ENCODE measurements around the gene LRRC8B. TPM values are rescaled to one million over a fixed set of nuclear protein-coding genes. Genes with fewer than 3 reads are reported as not detected.

Gene LRRC8B
- total and polyA plus RNA-seq, 9 of the 15 experiments (the other 6 are each of a cell fraction or from before 2014, with no cell fraction given) = 4.3 to 43.7 (median 14.4) TPM

DNA sequence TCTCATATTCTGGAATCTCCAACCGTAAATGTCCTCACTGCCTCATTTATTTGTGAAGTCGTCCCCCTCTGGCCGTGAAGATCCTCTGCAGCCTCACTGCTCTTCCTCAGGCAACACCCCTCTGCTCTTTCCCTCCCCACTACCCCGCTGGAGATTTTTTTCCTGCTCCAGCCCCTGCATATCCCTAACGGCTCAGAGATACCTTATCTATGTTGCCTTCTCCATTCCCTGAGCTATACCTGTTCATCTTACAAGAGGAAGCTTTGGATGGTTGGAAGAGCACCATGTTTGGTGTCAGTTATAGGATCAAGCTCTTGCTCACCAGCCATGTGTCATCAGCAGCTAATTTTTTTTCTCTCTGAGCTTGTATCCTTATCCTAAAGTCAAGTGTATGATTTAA, 26.4 kb downstream of the LRRC8B start (continued):
- TF ChIP-seq, protein P1, sequence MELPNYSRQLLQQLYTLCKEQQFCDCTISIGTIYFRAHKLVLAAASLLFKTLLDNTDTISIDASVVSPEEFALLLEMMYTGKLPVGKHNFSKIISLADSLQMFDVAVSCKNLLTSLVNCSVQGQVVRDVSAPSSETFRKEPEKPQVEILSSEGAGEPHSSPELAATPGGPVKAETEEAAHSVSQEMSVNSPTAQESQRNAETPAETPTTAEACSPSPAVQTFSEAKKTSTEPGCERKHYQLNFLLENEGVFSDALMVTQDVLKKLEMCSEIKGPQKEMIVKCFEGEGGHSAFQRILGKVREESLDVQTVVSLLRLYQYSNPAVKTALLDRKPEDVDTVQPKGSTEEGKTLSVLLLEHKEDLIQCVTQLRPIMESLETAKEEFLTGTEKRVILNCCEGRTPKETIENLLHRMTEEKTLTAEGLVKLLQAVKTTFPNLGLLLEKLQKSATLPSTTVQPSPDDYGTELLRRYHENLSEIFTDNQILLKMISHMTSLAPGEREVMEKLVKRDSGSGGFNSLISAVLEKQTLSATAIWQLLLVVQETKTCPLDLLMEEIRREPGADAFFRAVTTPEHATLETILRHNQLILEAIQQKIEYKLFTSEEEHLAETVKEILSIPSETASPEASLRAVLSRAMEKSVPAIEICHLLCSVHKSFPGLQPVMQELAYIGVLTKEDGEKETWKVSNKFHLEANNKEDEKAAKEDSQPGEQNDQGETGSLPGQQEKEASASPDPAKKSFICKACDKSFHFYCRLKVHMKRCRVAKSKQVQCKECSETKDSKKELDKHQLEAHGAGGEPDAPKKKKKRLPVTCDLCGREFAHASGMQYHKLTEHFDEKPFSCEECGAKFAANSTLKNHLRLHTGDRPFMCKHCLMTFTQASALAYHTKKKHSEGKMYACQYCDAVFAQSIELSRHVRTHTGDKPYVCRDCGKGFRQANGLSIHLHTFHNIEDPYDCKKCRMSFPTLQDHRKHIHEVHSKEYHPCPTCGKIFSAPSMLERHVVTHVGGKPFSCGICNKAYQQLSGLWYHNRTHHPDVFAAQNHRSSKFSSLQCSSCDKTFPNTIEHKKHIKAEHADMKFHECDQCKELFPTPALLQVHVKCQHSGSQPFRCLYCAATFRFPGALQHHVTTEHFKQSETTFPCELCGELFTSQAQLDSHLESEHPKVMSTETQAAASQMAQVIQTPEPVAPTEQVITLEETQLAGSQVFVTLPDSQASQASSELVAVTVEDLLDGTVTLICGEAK (IDR thresholded peaks at IDR 0.05) = 0 out of 2 replicates have a peak, but pooled peaks have one; percentile 26
- TF ChIP-seq, protein P1 (CRISPR knock-in tag; IDR thresholded peaks at IDR 0.05) = no peak
- TF ChIP-seq ZNF766 (CRISPR knock-in tag; conservative IDR thresholded peaks at IDR 0.05) = 0 out of 2 replicates have a peak, but pooled peaks have one; percentile 25
- peak; percentile 48; the same call in 1 of the 2 replicates for TF ChIP-seq MTA1 (IDR thresholded peaks at IDR 0.05; ENCODE audit: borderline replicate concordance)
- TF ChIP-seq CC2D1A (IDR thresholded peaks at IDR 0.05) = peak; percentile 18; the same call in 1 of the 2 replicates
- peak; percentile 64; the same call in 1 of the 2 replicates for TF ChIP-seq SMARCE1 (IDR thresholded peaks at IDR 0.05)
- no peak for TF ChIP-seq NR2C1 (IDR thresholded peaks at IDR 0.05)
- no peak for TF ChIP-seq NR2C1 (tag; IDR thresholded peaks at IDR 0.05)
- no peak for TF ChIP-seq ZNF121 (CRISPR knock-in tag; conservative IDR thresholded peaks at IDR 0.05)
- TF ChIP-seq BRD9 (IDR thresholded peaks at IDR 0.05; ENCODE audit: low read depth, partially characterized antibody) = peak; percentile 45
- peak; percentile 56; the same call in 1 of the 2 replicates for TF ChIP-seq CTBP1 (IDR thresholded peaks at IDR 0.05; ENCODE audit: borderline replicate concordance)
- TF ChIP-seq, protein P2, sequence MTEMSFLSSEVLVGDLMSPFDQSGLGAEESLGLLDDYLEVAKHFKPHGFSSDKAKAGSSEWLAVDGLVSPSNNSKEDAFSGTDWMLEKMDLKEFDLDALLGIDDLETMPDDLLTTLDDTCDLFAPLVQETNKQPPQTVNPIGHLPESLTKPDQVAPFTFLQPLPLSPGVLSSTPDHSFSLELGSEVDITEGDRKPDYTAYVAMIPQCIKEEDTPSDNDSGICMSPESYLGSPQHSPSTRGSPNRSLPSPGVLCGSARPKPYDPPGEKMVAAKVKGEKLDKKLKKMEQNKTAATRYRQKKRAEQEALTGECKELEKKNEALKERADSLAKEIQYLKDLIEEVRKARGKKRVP (CRISPR knock-in tag; IDR thresholded peaks at IDR 0.05) = no peak
- TF ChIP-seq ZNF384 (IDR thresholded peaks at IDR 0.05; ENCODE audit: low read depth, low read length) = peak; percentile 62
